Upper lobe of left lung (tissue), 6 donors: ENCODE measurements around the gene SALL2. TPM values are rescaled to one million over a fixed set of nuclear protein-coding genes. Genes with fewer than 3 reads are reported as not detected.

Experiments
- ATAC-seq, 2 donors: fragments of 200-7000 bp; cut with Tn5 transposase; one replicate each; pipeline ENCODE4 v1.9.1; 2022; ENCODE audit warnings: mild to moderate bottlenecking in 2 of 2, moderate library complexity in 2 of 2; ENCODE audit not compliant: low FRiP score in 2 of 2
- DNase-seq, 2 donors: peaks; one replicate each; pipeline ENCODE4 v3.0.0-alpha.2; 2019 to 2020
- H3K27ac ChIP-seq, 4 donors: fragments of 200-600 bp; sonication (generic); one replicate each; pipeline ENCODE4 v1.5.1; 2016 to 2019
- H3K27me3 ChIP-seq, 4 donors: fragments of 200-600 bp; sonication (generic); one replicate each; pipeline ENCODE4 v1.5.1; 2017 to 2019
- H3K36me3 ChIP-seq, 4 donors: fragments of 200-600 bp; sonication (generic); one replicate each; pipeline ENCODE4 v1.5.1; 2016 to 2019
- H3K4me1 ChIP-seq, 4 donors: fragments of 200-600 bp; sonication (generic); one replicate each; pipeline ENCODE4 v1.5.1; 2018 to 2019
- H3K4me3 ChIP-seq, 4 donors: fragments of 200-600 bp; sonication (generic); one replicate each; pipeline ENCODE4 v1.5.1; 2017 to 2019; ENCODE audit warnings: mild to moderate bottlenecking in 2 of 4, moderate library complexity in 1 of 4
- H3K9me3 ChIP-seq, 4 donors: fragments of 200-600 bp; sonication (generic); one replicate each; pipeline ENCODE4 v1.5.1; 2018 to 2019
- EP300 ChIP-seq, 4 donors: sonication (generic); formaldehyde crosslinking; IDR thresholded peaks; one replicate each; pipeline ENCODE4 v1.5.1; 2017; ENCODE audit warnings: antibody characterized with exemption in 4 of 4, control low read depth in 2 of 4
- POLR2A ChIP-seq, 4 donors: fragments of 450-650 bp; IDR thresholded peaks; one replicate each; pipeline ENCODE4 v1.5.1; 2016 to 2017; ENCODE audit warnings: antibody characterized with exemption in 4 of 4, mild to moderate bottlenecking in 2 of 4
- POLR2AphosphoS5 ChIP-seq, 2 donors: sonication (generic); formaldehyde crosslinking; IDR thresholded peaks; one replicate each; pipeline ENCODE4 v1.5.1; 2017; ENCODE audit warnings: antibody characterized with exemption in 2 of 2
- WGBS, 2 donors: methylation state at CpG; one replicate each; pipeline ENCODE4 v1.1.5; 2017 to 2018; 5-methylcytosine and 5-hydroxymethylcytosine counted together
- total RNA-seq, 6 donors: library from RNA; depleted of rRNA in 4 of 6; stranded (reverse); fragments of >200 nt in 4 of 6; gene quantifications; one replicate each; pipeline versions ENCODE4 v1.1.0 to v1.2.1, GENCODE V29; 2016 to 2021
- TF ChIP-seq, protein P1 (sequence below), 6 experiments: fragments of 450-650 bp in 4 of 6; fragments of 200-600 bp in 2 of 6; sonication (generic) in 2 of 6; IDR thresholded peaks; one replicate each; pipeline ENCODE4 v1.5.1; 2016 to 2019; ENCODE audit warnings: antibody characterized with exemption in 6 of 6
- donor health status: DM: no; HTN: no; CAD: no; lungs with moderate emphysema.
- donor health status: DM: no; HTN: yes; CAD: no; lungs with severe emphysema.

Gene SALL2
- total RNA-seq, 6 donors from 2014 or later, result 5.5 to 12.2 (median 8.0) TPM

DNA sequence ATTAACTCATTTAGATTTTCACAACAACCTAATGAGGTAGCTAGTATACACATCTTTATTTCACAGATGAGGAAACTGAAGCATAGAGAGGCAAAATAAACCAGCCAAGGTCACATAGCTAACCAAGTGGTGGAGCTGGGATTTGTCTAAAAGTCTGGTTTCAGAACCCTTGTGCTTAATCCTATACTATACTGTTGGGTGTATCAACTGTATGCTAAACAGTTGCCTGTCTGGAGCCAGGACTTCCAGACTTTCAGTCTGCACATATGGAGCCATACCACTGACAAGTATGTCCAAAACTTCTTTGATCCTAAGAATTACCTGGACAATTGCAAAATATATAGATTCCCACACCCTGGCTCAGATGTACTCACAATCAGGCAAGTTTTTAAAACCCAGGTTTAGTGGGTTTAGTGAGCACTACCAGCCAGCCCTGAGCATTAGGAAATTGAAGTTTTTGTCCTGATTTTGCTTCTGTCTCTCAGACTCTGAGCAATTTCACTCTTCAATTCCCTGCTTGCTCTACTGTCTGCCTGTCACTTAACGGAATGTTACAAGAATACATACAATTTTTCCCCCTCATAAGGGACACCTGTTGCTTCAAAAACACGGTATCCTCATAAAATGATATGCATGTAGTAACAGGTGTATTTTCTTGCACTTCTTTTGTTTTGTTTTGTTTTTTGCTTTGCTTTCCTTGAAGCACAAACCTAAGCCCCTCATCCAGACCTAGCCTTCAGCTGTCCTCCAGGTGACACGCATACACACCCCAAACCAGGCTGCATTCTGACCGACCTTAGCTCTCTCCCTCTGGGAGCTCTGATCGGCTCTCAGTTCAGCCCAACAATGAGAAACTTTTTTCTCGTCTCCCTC is 9.6 kb upstream of the SALL2 start:
- H3K9me3 ChIP-seq, result no peaks in the 10 kb centered on the region
- peak; percentile 16 to 53 for ATAC-seq
- WGBS, 2 donors, result 46% methylated on average over 6 of the region's 6 CpGs
- peaks cover 0 to 9% (median 3%) of the 10 kb centered on the region in 4 donors for H3K4me1 ChIP-seq
- H3K36me3 ChIP-seq, result no peaks in the 10 kb centered on the region
- TF ChIP-seq, protein P1, sequence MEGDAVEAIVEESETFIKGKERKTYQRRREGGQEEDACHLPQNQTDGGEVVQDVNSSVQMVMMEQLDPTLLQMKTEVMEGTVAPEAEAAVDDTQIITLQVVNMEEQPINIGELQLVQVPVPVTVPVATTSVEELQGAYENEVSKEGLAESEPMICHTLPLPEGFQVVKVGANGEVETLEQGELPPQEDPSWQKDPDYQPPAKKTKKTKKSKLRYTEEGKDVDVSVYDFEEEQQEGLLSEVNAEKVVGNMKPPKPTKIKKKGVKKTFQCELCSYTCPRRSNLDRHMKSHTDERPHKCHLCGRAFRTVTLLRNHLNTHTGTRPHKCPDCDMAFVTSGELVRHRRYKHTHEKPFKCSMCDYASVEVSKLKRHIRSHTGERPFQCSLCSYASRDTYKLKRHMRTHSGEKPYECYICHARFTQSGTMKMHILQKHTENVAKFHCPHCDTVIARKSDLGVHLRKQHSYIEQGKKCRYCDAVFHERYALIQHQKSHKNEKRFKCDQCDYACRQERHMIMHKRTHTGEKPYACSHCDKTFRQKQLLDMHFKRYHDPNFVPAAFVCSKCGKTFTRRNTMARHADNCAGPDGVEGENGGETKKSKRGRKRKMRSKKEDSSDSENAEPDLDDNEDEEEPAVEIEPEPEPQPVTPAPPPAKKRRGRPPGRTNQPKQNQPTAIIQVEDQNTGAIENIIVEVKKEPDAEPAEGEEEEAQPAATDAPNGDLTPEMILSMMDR (IDR thresholded peaks at IDR 0.05), result no peak
- no peak for TF ChIP-seq POLR2AphosphoS5 (IDR thresholded peaks at IDR 0.05)
- no peak for TF ChIP-seq EP300 (IDR thresholded peaks at IDR 0.05)
- TF ChIP-seq POLR2A (IDR thresholded peaks at IDR 0.05), result no peak
- no peak overlapping the region for H3K27ac ChIP-seq
- H3K4me3 ChIP-seq, result peak overlapping the region in 2 of 4 donors; percentile 8 to 45
- peaks cover 0 to 7% (median 0%) of the 10 kb centered on the region in 4 donors for H3K27me3 ChIP-seq
- DNase-seq, result no peak

DNA sequence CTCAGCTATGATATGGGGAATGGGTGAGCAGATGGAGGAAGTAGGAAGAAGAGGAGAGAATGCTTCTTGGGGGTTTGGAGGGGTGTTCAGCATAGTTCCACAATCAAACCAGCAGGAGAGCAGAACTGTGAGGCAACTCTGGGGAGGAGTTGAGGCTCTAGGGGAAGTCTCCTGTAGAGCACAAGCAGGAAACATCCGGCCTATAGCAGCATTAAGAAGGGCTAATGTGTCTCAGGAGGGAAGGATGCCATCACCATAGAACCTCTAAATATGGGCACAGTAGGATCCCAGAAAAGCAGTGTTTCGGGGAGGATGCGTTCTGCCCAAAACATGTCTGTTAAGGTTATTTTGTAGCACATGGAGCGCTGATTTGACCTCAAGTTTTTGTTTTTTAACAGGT is 8.4 kb upstream of the SALL2 start:
- Histone ChIP-seq H3K27ac (no peak overlapping the region), H3K4me3 (no peak overlapping the region), H3K36me3 (no peaks in the 10 kb centered on the region), H3K27me3 (peaks cover 0 to 7% (median 0%) of the 10 kb centered on the region in 4 donors), H3K4me1 (peaks cover 0 to 9% (median 3%) of the 10 kb centered on the region in 4 donors), H3K9me3 (no peaks in the 10 kb centered on the region)
- WGBS, 2 donors, result 59 to 73% methylated on average over 4 of the region's 4 CpGs
- TF ChIP-seq POLR2AphosphoS5 (IDR thresholded peaks at IDR 0.05), result no peak
- no peak for TF ChIP-seq POLR2A (IDR thresholded peaks at IDR 0.05)
- TF ChIP-seq, protein P1 (IDR thresholded peaks at IDR 0.05), result no peak
- no peak for TF ChIP-seq EP300 (IDR thresholded peaks at IDR 0.05)
- DNase-seq, result no peak
- no peak for ATAC-seq

DNA sequence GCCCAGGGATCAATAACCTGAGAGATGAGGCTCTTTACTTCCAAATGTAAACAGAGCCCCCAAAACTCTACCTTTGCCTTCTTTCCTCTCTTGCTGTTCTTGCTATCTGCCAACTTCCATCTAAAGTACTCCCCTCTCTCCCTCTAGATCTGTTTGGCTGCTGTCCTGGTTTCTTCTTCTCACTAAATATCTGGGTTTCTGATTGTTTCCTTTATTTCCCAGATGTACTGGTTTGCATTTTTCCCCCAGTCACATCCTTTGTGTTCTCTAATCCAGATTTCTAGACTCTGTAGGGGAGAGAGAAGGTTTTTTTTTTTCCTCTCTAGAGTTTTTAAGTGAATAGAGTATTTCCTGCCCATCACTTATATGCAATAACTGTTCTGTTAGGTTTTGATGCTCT is 7.1 kb upstream of the SALL2 start:
- Histone ChIP-seq H3K4me3 (no peak overlapping the region), H3K36me3 (no peaks in the 10 kb centered on the region), H3K27ac (no peak overlapping the region), H3K9me3 (no peaks in the 10 kb centered on the region), H3K4me1 (peaks cover 0 to 9% (median 3%) of the 10 kb centered on the region in 4 donors), H3K27me3 (peaks cover 0 to 7% (median 0%) of the 10 kb centered on the region in 4 donors)
- DNase-seq (no peak), ATAC-seq (no peak)
- no peak for TF ChIP-seq POLR2AphosphoS5 (IDR thresholded peaks at IDR 0.05)
- TF ChIP-seq, protein P1 (IDR thresholded peaks at IDR 0.05), result no peak
- TF ChIP-seq POLR2A (IDR thresholded peaks at IDR 0.05), result no peak
- TF ChIP-seq EP300 (IDR thresholded peaks at IDR 0.05), result no peak

DNA sequence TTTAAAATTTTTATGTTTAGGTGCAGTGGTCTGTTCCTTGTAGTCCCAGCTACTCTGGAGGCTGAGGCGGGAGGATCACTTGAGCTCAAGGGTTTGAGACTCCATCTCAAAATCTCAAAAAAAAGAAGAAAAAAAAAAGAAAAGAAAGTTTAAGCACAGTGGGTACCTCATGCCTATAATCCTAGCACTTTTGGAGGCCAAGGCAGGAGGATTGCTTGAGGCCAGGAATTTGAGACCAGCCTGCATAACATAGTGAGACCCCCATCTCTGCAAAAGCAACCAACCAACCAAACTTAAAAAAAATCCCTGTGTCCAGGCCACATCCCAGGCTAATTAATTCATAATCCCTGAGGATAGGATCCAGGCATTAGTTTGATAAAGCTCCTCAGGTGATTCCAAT is 3.4 kb upstream of the SALL2 start:
- Histone ChIP-seq H3K36me3 (no peaks in the 10 kb centered on the region), H3K27ac (no peak overlapping the region), H3K4me1 (peaks cover 3 to 21% (median 12%) of the 10 kb centered on the region in 4 donors), H3K9me3 (no peaks in the 10 kb centered on the region), H3K4me3 (no peak overlapping the region), H3K27me3 (no peaks in the 10 kb centered on the region)
- no peak for DNase-seq
- 91 to 92% methylated on average over 1 of the region's 1 CpG for WGBS, 2 donors
- no peak for TF ChIP-seq POLR2A (IDR thresholded peaks at IDR 0.05)
- TF ChIP-seq EP300 (IDR thresholded peaks at IDR 0.05), result no peak
- TF ChIP-seq, protein P1 (IDR thresholded peaks at IDR 0.05), result no peak
- TF ChIP-seq POLR2AphosphoS5 (IDR thresholded peaks at IDR 0.05), result no peak
- ATAC-seq, result no peak
